PC-9 (cell line): ENCODE measurements around the gene FAM216B.

Experiments used
- EZH2 ChIP-seq: fragments of 200-600 bp; sonication (generic); IDR thresholded peaks from 2 replicates; pipeline ENCODE4 v1.8.0; 2017; ENCODE audit warnings: antibody characterized with exemption, low read depth
- TF ChIP-seq, protein P1 (sequence below): fragments of 200-600 bp; sonication (generic); conservative IDR thresholded peaks from 2 replicates; pipeline ENCODE4 v1.6.1; 2017; ENCODE audit warnings: mixed run types, antibody characterized with exemption, mild to moderate bottlenecking, moderate library complexity

DNA sequence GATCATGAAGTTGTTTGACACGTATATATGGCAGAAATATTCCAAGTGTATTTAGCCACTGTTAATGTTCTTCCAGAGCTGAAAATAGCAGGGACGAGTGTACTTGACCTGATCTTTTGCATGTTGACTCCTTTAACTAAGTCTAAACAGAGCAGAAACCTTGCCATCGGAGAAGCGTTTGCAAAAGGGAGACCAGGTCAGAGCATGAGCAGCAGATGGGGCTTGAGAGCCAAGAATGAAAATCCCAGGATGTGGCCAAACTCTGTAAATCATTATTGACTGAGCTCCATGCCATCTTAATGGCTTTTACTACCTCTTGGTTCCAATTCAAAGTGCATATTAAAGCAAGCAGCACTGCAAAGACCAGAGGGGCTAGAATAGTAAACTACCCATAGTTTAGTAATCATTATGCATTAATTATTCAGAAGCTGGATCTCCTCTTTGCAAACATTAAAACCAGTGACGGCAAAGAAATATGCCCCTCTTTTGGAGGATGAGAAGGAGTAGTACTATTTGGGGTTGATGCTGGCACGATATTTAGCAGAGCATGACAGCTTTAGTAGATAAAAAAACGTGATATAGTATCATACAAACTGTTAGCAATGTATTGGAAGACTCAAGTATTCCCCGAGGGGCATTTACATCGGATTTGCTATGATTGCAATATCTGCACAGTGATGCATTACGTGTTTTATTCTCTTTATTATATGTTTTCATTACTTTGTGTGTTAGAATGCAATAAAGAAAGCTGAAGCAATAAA, 55.7 kb downstream of the FAM216B start:
- TF ChIP-seq, protein P1, sequence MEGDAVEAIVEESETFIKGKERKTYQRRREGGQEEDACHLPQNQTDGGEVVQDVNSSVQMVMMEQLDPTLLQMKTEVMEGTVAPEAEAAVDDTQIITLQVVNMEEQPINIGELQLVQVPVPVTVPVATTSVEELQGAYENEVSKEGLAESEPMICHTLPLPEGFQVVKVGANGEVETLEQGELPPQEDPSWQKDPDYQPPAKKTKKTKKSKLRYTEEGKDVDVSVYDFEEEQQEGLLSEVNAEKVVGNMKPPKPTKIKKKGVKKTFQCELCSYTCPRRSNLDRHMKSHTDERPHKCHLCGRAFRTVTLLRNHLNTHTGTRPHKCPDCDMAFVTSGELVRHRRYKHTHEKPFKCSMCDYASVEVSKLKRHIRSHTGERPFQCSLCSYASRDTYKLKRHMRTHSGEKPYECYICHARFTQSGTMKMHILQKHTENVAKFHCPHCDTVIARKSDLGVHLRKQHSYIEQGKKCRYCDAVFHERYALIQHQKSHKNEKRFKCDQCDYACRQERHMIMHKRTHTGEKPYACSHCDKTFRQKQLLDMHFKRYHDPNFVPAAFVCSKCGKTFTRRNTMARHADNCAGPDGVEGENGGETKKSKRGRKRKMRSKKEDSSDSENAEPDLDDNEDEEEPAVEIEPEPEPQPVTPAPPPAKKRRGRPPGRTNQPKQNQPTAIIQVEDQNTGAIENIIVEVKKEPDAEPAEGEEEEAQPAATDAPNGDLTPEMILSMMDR = no peak
- TF ChIP-seq EZH2 = no peak
